NOMO-1 (cell line): Measurements from ENCODE around the gene ARHGEF7.
A peak's percentile ranks its signal among the peaks of the same experiment; 100 is the strongest.

ENCODE experiments used
- DNase-seq, 2 experiments: peaks; one replicate each; lab custom pipeline; 2025; ENCODE audit not compliant: unreplicated experiment in 2 of 2; lab: John Stamatoyannopoulos, UW

Gene ARHGEF7

DNA sequence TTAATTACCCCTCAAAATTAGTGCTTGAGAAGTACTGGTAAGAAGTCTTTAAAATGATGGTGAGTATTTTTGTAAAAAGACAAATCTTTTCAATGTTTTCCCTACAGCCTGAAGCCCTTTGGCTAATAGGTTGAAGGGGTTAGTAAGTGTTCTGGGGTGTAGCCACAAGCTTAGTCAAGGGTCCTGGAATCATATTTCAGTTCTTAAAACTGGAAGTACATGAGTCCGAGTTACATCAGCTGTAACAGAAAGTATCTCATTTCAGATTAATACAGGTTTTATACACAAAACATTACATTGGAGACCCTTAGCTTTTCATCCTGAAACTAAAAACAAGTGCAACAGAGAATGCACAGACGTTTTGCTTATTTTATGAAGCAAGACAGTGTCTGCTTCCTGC lies 152.7 kb downstream of the ARHGEF7 start:
- DNase-seq: no peak

DNA sequence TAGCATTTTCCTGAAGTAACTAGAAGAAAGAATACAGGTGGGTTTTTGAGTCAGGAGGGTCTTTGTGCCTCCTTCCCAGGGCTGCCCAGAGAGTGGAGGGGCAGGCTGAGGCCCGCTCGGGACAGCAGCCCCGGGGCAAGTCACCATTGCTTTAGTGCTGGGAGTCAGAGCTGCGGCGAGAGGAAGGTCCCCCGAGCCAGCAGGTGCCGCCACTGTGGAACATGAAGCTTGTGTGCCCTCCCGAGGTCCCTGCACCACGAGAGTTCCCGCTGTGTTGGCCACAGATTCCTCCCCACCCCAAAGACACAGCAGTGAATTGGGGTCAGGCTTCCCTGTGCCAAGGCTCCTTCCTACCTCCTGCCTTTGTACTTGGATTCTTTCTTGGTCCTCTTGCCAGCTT lies 154.4 kb downstream of the ARHGEF7 start:
- DNase-seq: no peak

DNA sequence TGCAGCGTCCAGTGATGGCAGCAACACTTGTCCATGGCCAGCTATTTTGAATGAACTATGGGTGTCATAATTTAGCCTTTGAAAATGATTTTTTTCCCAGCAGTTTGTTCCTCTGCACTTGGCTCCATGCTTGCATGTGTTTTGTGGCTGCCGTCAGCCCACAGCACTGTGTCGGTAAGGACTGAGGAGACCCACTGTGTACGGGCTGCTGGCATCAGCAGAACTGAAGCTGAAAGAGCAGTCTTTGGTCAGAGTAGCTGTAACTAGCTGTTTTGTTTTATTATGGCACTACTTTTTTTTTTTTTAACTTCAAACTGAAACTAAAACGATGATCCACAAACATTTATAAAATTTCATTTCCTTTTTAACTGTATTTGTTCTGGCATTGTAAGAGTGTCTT lies 155.0 kb downstream of the ARHGEF7 start:
- DNase-seq: no peak

DNA sequence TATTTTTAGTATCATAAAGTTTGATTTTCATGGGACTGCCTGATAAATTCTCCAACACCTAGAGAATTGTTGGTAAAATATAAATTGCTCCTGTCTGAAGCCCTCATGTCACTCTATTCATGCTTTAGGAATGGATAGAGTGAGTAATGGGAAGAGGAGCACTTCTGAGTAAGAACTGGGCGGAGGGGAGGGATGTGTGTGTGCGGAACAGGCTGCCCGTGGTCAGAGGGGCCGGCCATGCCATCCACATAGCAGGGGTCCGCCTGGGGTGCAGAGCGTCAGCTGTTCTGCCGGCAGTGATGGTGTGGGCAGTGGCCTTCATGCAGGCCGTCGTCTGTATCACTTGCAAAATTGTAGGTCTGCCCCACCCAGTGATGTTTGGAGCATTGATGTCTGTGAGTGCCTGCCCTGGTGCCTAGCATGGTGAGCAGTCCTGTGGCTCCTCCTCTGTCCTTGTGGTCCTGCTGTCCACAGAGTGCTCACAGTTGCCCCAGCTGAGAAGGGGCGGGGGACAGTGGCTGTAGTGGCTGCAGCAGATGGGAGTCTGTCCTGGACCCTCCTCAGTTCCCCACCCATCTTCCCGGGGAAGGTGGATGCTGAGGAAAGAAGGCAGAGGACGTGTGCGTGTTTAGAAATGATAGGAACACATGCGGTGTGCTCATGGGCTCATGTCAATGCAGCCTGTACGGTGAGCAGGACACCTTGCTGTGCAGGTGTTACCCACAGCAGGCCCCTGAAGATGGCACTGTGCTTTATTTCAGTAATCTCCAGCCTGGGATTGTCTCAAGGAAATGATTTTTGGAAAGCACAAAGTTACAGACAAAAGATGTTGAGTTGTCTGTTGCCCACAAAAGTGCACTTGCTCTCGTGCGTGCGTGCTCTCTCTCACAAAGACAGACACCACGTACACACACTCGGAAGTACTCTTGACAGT lies 155.9 kb downstream of the ARHGEF7 start:
- no peak for DNase-seq

DNA sequence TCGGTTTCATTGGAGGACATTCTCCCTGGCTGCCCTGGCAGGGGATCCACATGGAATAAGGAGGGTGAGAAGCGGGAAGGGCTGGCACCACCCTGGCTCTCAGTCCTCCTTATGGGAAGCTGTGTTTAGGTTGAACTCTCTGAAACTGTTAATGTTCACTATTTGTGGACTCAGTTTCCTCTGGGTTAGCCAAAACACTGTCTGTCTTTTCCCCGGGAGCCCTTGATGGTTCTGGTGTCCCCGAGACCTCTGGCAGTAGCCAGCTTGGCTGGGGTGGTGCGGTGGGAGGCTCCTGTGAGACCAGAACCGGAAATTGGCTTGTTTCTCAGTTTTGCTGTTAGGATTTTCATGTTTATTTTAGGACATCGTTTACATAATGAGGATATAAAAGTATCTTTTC lies 157.0 kb downstream of the ARHGEF7 start:
- no peak for DNase-seq

DNA sequence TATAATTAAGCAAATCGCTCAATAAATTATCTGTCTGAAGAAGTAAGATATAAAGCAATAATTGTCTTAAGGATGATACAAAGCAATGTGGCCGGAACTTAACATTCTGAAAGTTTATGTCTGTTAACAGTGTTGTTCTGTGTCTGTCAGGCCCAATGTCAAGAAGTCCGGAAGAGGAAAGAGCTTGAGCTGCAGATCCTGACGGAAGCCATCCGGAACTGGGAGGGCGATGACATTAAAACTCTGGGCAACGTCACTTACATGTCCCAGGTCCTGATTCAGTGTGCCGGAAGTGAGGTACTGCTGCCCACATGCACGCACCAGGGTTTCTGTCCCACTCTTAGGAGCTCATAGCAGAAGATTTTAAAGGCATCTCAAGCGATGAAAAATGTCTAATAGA lies 160.3 kb downstream of the ARHGEF7 start:
- no peak for DNase-seq

DNA sequence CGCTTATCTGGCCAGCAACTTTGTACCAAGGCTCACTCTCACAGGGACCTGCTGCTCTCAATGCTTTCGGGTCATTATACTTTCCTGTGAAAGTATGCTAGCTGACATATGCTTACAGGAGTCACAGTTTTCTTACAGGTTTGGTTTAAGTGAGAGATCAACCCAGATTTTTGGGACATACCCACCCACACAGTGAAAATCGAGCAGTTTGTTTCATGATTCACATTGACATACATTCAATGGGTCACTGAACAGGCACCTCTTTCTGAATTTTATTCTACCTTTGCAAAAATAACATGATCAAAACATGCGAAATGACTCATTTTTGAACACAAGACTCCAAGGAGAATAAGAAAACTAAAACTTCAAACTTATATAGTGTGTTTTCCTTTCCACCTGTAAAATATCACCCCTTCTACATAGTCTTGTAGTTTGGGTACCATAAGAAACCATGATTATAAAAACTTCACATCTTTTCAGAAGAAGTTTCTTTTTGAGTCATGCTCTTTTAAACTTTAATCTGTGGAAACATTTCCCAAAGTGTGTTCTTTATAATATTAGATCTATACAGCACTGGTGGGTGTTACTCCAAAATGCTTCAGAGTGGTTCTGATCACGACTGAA lies 161.0 kb downstream of the ARHGEF7 start:
- DNase-seq: no peak

DNA sequence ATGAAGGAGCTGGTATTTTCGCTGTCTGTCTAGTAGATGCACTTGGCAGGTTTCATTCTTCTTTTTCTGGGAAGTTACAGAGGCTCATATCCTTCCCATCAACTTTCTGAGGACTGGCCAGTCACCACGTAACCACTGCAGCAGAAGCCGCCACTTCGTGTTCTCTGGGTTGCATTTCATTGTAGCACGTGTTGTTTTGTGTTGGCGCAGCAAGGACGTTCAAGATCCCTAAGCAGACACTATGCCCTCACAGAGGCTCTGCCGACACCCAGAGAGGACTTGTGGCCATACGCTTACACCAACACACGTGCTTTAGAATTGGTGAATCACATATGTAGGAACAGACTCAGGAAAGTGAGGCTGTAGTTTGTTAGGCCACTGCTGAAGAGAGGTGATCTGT lies 163.1 kb downstream of the ARHGEF7 start:
- no peak for DNase-seq

DNA sequence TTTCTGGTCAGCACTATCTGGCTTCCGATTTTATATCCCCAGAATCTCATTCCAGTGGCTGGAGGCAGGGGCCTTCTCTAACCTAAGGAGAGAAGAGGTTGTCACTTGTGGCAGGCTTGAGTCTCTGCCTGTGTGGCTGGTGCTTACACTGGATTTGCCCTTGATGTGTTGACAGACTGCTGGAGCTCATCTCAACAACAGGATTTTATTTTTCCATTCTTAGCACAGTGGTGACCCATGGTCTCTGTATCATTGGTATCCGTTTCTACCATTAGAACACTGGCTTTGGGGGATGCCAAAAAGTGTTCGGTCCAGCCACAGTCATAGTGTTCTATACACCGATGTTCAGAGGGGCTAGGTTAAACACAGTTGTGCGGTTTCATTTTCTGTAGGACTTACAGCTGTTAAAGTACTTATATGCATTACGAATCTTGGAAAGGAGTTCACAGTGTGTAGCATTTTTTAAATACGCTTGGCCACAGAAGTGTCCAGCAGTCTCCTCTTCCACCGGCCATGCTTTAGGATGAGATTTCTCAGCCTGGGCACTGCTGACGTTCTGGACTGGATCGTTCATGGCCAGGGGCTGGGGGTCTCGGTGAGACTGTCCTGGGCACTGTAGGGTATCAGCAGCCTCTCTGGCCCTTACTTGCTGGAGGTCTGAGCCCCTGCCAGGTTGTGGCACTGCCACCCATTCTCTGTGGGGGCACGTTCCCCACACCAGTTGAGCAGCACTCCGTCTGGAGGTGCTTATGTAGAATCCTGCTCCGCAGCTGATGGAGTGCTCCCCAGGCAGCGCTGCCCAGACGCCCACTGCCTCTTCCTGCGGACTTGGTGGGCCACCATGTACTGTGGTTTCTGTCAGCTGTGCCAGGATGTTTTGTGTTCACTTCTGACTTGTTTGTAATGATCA lies 163.9 kb downstream of the ARHGEF7 start:
- DNase-seq: no peak

DNA sequence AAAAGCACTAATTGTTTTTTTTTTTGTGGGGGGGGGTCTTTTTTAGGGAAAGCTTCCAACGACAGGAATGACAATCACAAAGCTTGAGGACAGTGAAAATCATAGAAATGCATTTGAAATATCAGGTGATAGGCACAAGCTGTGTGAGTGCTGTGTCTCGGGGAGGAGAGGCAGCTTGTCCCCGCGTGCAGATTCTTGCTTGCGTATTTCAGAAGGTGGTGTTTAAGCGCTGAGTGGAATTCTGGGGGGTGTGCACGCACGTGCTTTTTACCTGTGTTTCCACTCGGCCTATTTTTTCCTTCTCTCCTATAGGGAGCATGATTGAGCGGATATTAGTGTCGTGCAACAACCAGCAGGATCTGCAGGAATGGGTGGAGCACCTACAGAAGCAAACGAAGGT lies 165.1 kb downstream of the ARHGEF7 start:
- DNase-seq: no peak

DNA sequence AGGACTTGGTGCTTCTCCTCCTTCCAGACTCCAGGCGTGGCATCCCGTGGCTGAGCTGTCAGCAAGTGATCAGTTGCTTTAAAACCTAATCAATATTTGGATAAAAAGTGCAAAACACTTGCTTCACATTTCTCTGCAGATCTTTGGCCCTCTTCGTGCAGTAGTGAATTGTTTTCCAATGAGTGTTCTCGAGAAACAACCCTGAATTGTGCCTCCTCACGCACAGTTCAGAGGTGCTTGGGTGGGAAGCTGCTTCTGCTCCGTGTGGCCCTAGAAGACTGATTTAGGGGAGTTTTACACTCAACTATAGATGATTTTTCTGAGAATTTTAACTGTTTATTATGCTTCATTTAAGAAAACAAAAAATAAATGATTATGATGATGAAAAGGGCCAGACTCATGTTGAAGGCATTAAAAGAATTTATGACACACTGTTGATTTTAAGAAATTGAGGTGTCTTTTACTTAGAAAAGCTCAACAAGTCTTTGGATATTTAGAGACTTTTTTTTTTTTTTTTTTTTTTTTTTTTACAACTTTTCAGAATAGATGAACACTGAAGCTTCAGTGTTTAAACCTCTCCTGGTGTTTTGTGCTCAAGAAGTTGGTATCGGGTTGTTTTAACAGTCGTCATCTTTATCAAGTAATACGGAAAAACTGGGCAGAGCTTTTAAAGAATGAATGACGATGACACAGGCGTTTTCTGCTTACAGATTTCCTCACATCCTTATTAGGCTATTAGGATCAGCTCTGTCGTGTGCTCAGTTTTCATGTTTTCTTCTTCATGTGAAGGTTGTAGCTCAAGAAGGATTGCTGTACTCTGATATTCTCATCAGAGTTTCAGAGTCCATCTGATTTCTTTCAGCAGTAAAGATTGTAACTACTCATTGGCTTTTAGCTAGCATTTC lies 165.8 kb downstream of the ARHGEF7 start:
- no peak for DNase-seq

DNA sequence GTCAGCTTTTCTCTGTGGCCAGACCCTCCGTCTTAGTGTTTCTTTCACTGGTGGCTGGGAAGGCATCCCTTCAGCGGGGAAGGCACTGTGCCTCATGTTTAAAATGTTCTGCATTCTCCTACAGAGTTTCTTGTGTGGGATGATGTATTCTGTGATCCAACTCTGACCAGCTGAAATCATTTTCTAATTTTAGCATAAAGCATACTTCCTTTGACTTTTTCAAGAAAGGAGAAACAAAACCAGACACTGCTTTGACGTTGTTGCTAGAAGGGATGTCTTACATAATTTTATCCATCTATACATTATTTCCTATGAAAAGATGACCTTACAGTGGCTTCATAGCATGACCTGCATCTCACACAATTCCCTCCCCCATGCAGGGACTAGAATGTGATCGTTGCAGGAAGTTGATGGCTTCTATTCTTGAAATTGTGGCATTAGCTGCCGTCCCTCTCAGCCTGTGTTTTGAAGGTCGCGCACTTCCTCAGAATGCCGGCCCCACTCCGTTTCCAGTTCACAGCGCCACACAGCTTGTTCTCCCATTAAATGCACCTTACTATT lies 166.7 kb downstream of the ARHGEF7 start:
- peak; percentile 44 to 77 for DNase-seq

DNA sequence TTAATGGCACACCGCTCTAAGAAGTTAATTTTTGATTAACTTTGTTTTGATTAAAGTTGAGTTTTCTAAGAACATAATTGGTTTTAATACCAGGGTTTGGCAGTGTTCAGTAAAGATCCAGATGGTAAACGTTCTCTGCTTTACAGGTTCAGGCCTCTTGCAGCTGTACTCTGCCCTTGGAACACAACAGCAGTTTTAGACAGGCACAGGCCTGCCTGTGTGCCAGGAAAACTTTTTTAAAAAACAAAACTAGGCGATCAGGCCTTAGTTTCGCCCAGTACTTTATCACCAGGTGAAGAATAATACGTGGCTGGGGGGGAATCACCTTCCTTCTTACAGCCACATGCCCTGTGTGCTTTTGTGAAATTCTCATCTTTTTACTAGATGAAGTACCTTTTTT lies 167.3 kb downstream of the ARHGEF7 start:
- no peak for DNase-seq

DNA sequence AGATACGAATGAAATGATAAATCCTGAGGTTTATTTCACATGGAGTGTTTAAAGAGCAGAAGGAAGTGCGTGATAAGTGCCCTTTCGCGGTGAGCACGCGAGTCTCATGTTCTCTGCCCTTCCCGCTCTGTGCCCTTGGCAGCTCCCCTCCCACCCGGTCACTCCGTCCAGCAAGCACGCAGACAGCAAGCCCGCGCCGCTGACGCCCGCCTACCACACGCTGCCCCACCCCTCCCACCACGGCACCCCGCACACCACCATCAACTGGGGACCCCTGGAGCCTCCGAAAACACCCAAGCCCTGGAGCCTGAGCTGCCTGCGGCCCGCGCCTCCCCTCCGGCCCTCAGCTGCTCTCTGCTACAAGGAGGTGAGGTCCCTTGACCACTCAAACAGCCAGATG lies 167.9 kb downstream of the ARHGEF7 start:
- DNase-seq: no peak

DNA sequence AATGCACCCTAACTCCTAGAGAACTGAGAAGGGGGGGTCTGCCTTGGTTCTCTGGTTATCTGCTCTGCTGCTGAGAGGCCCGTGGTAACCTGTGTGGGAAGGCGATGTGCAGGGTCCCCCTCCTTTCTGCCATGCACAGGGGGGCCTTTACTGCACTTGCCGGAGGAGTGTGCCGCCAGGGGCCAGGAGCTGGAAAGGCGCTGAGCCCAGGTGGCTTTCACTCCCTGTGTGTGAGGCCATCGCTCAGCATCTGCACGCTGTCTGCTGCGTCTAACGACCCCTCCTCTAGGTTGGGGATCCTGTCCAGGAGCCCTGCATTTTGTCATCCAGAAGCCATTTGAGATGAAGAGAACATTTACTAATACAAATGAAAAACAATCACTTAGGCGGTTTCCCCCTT lies 168.3 kb downstream of the ARHGEF7 start:
- DNase-seq: no peak

DNA sequence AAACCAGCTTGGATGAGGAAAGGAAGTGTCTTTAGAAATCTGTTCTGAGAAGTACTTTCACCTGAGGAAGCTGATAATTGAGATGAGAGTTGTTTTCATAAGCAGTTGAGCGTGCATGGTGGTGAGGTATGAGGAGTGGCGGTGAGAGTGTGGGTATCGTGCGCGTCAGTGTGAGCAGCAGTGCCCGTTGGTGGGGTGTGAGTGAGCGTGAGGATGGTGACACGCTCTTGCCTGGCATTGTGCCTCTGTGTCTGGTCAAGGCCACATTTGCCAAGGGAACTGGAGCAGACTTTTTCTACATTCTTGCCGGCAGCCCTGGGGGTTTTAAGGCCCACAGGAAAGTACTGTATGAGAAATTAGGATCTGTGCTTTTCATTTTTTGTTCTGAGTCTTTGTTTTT lies 168.9 kb downstream of the ARHGEF7 start:
- no peak for DNase-seq

DNA sequence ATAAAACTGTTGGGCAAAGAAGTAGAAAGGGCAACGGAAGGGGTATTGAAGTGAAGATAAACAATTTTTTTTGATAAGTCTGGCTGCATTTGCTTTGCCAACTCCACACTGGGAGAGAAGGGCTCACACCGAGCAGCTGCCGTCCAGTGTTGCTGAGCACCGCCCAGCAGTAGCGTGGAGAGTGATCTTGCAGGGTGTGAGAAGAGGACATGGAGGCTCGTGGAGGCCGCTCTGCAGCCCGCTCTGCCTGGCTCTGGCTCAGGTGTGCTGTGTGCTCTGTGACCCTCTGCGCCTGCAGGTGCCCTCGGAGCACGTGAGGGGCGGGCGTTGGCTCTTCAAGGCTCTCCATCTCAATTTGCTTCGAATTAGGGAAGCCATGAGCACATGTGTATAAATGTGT lies 169.5 kb downstream of the ARHGEF7 start:
- no peak for DNase-seq

DNA sequence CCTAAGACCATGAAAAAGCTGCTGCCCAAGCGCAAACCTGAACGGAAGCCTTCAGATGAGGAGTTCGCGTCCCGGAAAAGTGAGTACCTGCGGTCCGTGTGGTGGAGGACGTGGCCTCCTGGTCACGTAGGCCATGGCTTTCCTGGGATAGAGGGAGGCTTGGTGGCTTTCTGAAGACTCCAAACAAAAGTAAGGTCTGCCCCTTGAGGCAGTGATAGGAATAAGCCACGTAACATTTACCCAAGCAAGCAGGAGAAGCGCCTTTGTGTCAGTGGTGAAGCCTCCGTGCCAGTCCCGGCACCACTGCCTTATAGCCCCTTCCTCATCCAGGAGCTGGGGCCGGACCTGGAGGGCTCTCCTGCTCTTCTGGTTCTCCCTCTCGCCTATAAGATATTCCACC lies 171.1 kb downstream of the ARHGEF7 start:
- DNase-seq: no peak

DNA sequence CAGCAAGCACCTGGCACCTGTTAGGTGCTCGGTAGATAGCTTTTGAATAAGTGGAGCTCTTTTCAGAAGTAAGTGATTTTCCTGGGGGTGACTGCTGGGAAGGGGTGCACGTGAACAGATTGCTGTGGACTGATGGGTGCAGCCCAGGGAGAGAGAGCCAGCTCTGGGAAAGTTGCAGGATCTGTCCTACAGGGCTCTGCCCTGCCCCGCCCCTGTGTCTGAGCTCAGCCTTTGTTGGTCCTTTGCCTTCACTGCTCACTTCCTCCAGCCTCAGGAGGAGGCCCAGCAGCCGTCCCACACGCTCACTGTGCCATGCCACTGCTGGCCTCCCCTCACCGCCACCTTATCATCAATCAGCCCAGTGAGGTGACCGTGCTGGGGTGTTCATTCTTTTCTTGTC lies 171.6 kb downstream of the ARHGEF7 start:
- DNase-seq: no peak

DNA sequence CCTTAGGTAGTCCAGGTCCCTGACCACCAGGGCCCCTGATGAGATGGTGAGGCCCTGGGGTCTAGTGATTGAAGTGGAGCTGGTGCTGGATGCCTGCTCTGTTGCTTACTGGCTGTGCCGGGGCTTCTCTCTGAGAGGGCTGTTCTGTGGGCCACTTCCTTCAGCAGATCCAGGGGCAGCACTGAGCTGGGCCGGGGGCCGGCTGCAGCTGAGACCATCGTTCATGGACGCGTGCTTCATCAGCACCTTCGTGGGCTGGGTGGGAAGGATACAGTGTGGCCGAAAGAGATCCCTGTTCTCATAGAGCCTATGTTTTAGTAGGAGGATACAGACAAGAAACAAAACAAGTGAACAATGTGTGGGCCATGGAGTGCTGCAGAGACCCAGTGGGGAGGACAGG lies 172.1 kb downstream of the ARHGEF7 start:
- no peak for DNase-seq
